ENCODE data around the gene DSCAM.

The DSCAM gene

GRCh38 chr21:40760821-40761220 lies 86.1 kb downstream of the DSCAM start:
- H3K4me2 ChIP-seq = no peak overlapping the region
- H3K4me3 ChIP-seq = no peak overlapping the region
- H3K27me3 ChIP-seq = no peaks in the 10 kb centered on the region
- no peak overlapping the region for H3K9ac ChIP-seq
- no peaks in the 10 kb centered on the region for H3K4me1 ChIP-seq
- H3K9me3 ChIP-seq (replicated peaks in 1 of 11) = no peaks in the 10 kb centered on the region
- no peak overlapping the region for H3K27ac ChIP-seq
- TF ChIP-seq Cebpa-rat (IDR thresholded peaks at IDR 0.05) = no peak
- no peaks in the 10 kb centered on the region for H3K36me3 ChIP-seq
- H4K20me1 ChIP-seq = no peaks in the 10 kb centered on the region

GRCh38 chr21:40759061-40759460 lies 87.9 kb downstream of the DSCAM start:
- H3K4me3 ChIP-seq = no peak overlapping the region
- no peak overlapping the region for H3K9ac ChIP-seq
- no peak overlapping the region for H3K4me2 ChIP-seq
- H4K20me1 ChIP-seq = no peaks in the 10 kb centered on the region
- no peaks in the 10 kb centered on the region for H3K36me3 ChIP-seq
- no peak for TF ChIP-seq Cebpa-rat (IDR thresholded peaks at IDR 0.05)
- no peaks in the 10 kb centered on the region for H3K27me3 ChIP-seq
- no peak overlapping the region for H3K27ac ChIP-seq
- no peaks in the 10 kb centered on the region for H3K9me3 ChIP-seq (replicated peaks in 1 of 11)
- H3K4me1 ChIP-seq = no peaks in the 10 kb centered on the region

GRCh38 chr21:40757366-40757765 lies 89.6 kb downstream of the DSCAM start:
- no peaks in the 10 kb centered on the region for H4K20me1 ChIP-seq
- H3K4me3 ChIP-seq = no peak overlapping the region
- H3K27me3 ChIP-seq = no peaks in the 10 kb centered on the region
- H3K36me3 ChIP-seq = no peaks in the 10 kb centered on the region
- H3K4me1 ChIP-seq = no peaks in the 10 kb centered on the region
- no peaks in the 10 kb centered on the region for H3K9me3 ChIP-seq (replicated peaks in 1 of 11)
- no peak overlapping the region for H3K4me2 ChIP-seq
- H3K27ac ChIP-seq = no peak overlapping the region
- TF ChIP-seq Cebpa-rat (IDR thresholded peaks at IDR 0.05) = no peak
- H3K9ac ChIP-seq = no peak overlapping the region

- Histone ChIP-seq H3K4me1 (no peaks in the 10 kb centered on the region), H3K36me3 (no peaks in the 10 kb centered on the region), H4K20me1 (no peaks in the 10 kb centered on the region), H3K27ac (no peak overlapping the region), H3K27me3 (no peaks in the 10 kb centered on the region), H3K9me3 (replicated peaks in 1 of 11) (no peaks in the 10 kb centered on the region), H3K4me2 (no peak overlapping the region), H3K4me3 (no peak overlapping the region), H3K9ac (no peak overlapping the region)
- no peak for TF ChIP-seq Cebpa-rat (IDR thresholded peaks at IDR 0.05)
Measured at GRCh38 chr21:40754466-40754865, 92.5 kb downstream of the DSCAM start.

GRCh38 chr21:40753756-40754155 lies 93.2 kb downstream of the DSCAM start:
- Histone ChIP-seq H3K27me3 (no peaks in the 10 kb centered on the region), H3K36me3 (no peaks in the 10 kb centered on the region), H3K4me3 (no peak overlapping the region), H4K20me1 (no peaks in the 10 kb centered on the region), H3K4me2 (no peak overlapping the region), H3K27ac (no peak overlapping the region), H3K9ac (no peak overlapping the region), H3K9me3 (replicated peaks in 1 of 11) (no peaks in the 10 kb centered on the region), H3K4me1 (no peaks in the 10 kb centered on the region)
- TF ChIP-seq Cebpa-rat (IDR thresholded peaks at IDR 0.05) = no peak

GRCh38 chr21:40752125-40752524 lies 94.8 kb downstream of the DSCAM start:
- Histone ChIP-seq H3K27me3 (no peaks in the 10 kb centered on the region), H4K20me1 (no peaks in the 10 kb centered on the region), H3K4me3 (no peak overlapping the region), H3K36me3 (no peaks in the 10 kb centered on the region), H3K4me1 (no peaks in the 10 kb centered on the region), H3K27ac (no peak overlapping the region), H3K9ac (no peak overlapping the region), H3K9me3 (replicated peaks in 1 of 11) (no peaks in the 10 kb centered on the region), H3K4me2 (no peak overlapping the region)
- TF ChIP-seq Cebpa-rat (IDR thresholded peaks at IDR 0.05) = no peak

- H3K4me2 ChIP-seq = no peak overlapping the region
- no peaks in the 10 kb centered on the region for H4K20me1 ChIP-seq
- H3K9ac ChIP-seq = no peak overlapping the region
Measured at GRCh38 chr21:40751221-40751620, 95.7 kb downstream of the DSCAM start.

GRCh38 chr21:40736145-40736544 lies 110.8 kb downstream of the DSCAM start:
- TF ChIP-seq Cebpa-rat (IDR thresholded peaks at IDR 0.05) = no peak
- no peak overlapping the region for H3K4me3 ChIP-seq
- H3K9me3 ChIP-seq (replicated peaks in 1 of 11) = no peaks in the 10 kb centered on the region
- H3K9ac ChIP-seq = no peak overlapping the region
- no peak overlapping the region for H3K27ac ChIP-seq
- no peak overlapping the region for H3K4me2 ChIP-seq
- no peaks in the 10 kb centered on the region for H4K20me1 ChIP-seq
- H3K27me3 ChIP-seq = no peaks in the 10 kb centered on the region
- H3K4me1 ChIP-seq = no peaks in the 10 kb centered on the region
- H3K36me3 ChIP-seq = no peaks in the 10 kb centered on the region

More at GRCh38 chr21:40751221-40751620, 95.7 kb downstream of the DSCAM start:
- Histone ChIP-seq H3K4me1 (no peaks in the 10 kb centered on the region), H3K9me3 (replicated peaks in 1 of 11) (no peaks in the 10 kb centered on the region), H3K4me3 (no peak overlapping the region), H3K27ac (no peak overlapping the region), H3K27me3 (no peaks in the 10 kb centered on the region), H3K36me3 (no peaks in the 10 kb centered on the region)
- no peak for TF ChIP-seq Cebpa-rat (IDR thresholded peaks at IDR 0.05)

- Histone ChIP-seq H3K27ac (no peak overlapping the region), H3K4me3 (no peak overlapping the region), H3K36me3 (no peaks in the 10 kb centered on the region), H3K27me3 (no peaks in the 10 kb centered on the region), H4K20me1 (no peaks in the 10 kb centered on the region), H3K4me2 (no peak overlapping the region), H3K4me1 (no peaks in the 10 kb centered on the region), H3K9ac (no peak overlapping the region), H3K9me3 (replicated peaks in 1 of 11) (no peaks in the 10 kb centered on the region)
- TF ChIP-seq Cebpa-rat (IDR thresholded peaks at IDR 0.05) = no peak
Measured at GRCh38 chr21:40733024-40733397, 113.9 kb downstream of the DSCAM start.

GRCh38 chr21:40732253-40733023 lies 114.5 kb downstream of the DSCAM start:
- no peaks in the 10 kb centered on the region for H3K9me3 ChIP-seq (replicated peaks in 1 of 11)
- no peak overlapping the region for H3K4me3 ChIP-seq
- H3K9ac ChIP-seq = no peak overlapping the region
- no peak for TF ChIP-seq Cebpa-rat (IDR thresholded peaks at IDR 0.05)
- H3K27me3 ChIP-seq = no peaks in the 10 kb centered on the region
- no peak overlapping the region for H3K4me2 ChIP-seq
- H3K4me1 ChIP-seq = no peaks in the 10 kb centered on the region
- no peaks in the 10 kb centered on the region for H3K36me3 ChIP-seq
- no peak overlapping the region for H3K27ac ChIP-seq
- no peaks in the 10 kb centered on the region for H4K20me1 ChIP-seq

Measured in BLaER1 treated with 17β-estradiol and CSF1 and Interleukin-3, amounts not matched to agents 10 nM and 100 nM (cell line).